H1 (cell line): ENCODE data around the gene TYSND1.

Experiments
- FOSL1 ChIP-seq: IDR thresholded peaks from 2 replicates; pipeline ENCODE4 v1.6.1; 2011; ENCODE audit warnings: mild to moderate bottlenecking, low read depth, low read length, moderate library complexity; ENCODE audit not compliant: insufficient read depth
- GTF2F1 ChIP-seq: IDR thresholded peaks from 2 replicates; pipeline ENCODE4 v1.6.1; 2012; ENCODE audit warnings: low read depth, low read length, improper control_type of control experiment, borderline replicate concordance
- HDAC6 ChIP-seq: IDR thresholded peaks from one replicate; pipeline ENCODE4 v1.7.1; 2012; ENCODE audit warnings: low read depth, mild to moderate bottlenecking, inconsistent platforms, low read length, moderate library complexity
- POLR2A ChIP-seq, 2 experiments: IDR thresholded peaks; 1 replicate in 1 of 2; 2 replicates in 1 of 2; pipeline ENCODE4 v1.6.1; 2011; ENCODE audit warnings: low read depth in 2 of 2, low read length in 2 of 2, mild to moderate bottlenecking in 2 of 2; ENCODE audit errors: control extremely low read depth in 1 of 2
- POLR2AphosphoS5 ChIP-seq: IDR thresholded peaks from 2 replicates; pipeline ENCODE4 v1.6.1; 2011; ENCODE audit warnings: low read depth, low read length
- SP1 ChIP-seq: IDR thresholded peaks from 2 replicates; pipeline ENCODE4 v1.6.1; 2011; ENCODE audit warnings: low read depth, low read length
- SUZ12 ChIP-seq: fragments of 200-600 bp; sonication (generic); IDR thresholded peaks from 2 replicates; pipeline ENCODE4 v1.6.1; 2012; ENCODE audit warnings: mild to moderate bottlenecking, inconsistent platforms, low read length, moderate library complexity, mixed read lengths
- YY1 ChIP-seq: IDR thresholded peaks from 2 replicates; pipeline ENCODE4 v1.6.1; 2011; ENCODE audit warnings: low read depth, mild to moderate bottlenecking, low read length
- ZNF274 ChIP-seq: IDR thresholded peaks from 2 replicates; pipeline ENCODE4 v1.7.0; 2012; ENCODE audit warnings: low read length, borderline replicate concordance; ENCODE audit errors: extremely low read depth
- TF ChIP-seq, protein P1 (sequence below): IDR thresholded peaks from 2 replicates; pipeline ENCODE4 v1.6.1; 2012; ENCODE audit warnings: inconsistent platforms
- TF ChIP-seq, protein P2 (sequence below): IDR thresholded peaks from 2 replicates; pipeline ENCODE4 v1.6.1; 2011; ENCODE audit warnings: low read depth, mild to moderate bottlenecking, low read length; ENCODE audit not compliant: insufficient read depth
- TF ChIP-seq, protein P3 (sequence below), 3 experiments: IDR thresholded peaks; 1 replicate in 2 of 3; 2 replicates in 1 of 3; pipeline versions ENCODE4 v1.5.1 to v1.6.1; 2011; ENCODE audit warnings: low read length in 3 of 3, mild to moderate bottlenecking in 3 of 3, inconsistent platforms in 2 of 3, low read depth in 1 of 3, moderate library complexity in 1 of 3; ENCODE audit not compliant: insufficient read depth in 1 of 3; ENCODE audit errors: control extremely low read depth in 1 of 3

DNA sequence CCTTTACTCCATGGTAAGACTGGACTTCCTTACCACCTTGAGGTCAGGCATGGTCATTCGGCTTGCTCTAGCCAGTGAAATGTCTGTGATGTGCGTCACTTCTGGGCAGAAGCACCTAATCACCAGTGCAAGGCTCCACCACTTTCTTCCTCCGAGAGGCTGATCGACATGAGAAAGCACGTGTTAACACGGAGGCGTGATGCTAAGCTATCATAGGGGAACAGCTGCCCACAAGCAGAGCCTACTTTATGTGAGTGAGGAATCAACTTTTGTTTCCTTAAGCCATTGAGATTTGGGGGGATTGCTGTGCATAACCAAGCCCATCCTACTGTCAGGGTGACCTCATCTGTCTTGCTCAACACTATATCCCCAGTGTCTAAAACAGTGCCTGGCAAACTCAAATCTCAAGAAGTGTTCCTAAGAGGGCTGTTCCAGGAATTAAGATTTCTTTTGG is 46.9 kb upstream of the TYSND1 start:
- TF ChIP-seq, protein P1, sequence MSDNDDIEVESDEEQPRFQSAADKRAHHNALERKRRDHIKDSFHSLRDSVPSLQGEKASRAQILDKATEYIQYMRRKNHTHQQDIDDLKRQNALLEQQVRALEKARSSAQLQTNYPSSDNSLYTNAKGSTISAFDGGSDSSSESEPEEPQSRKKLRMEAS = no peak
- TF ChIP-seq YY1 = no peak
- TF ChIP-seq SP1 = no peak
- TF ChIP-seq, protein P2, sequence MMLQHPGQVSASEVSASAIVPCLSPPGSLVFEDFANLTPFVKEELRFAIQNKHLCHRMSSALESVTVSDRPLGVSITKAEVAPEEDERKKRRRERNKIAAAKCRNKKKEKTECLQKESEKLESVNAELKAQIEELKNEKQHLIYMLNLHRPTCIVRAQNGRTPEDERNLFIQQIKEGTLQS = no peak
- TF ChIP-seq ZNF274 = no peak
- TF ChIP-seq POLR2AphosphoS5 = no peak
- TF ChIP-seq POLR2A (IDR thresholded peaks at IDR 0.05; ENCODE audit: control extremely low read depth in 1 of 2, low read depth in 2 of 2, low read length in 2 of 2) = no peak
- TF ChIP-seq, protein P3, sequence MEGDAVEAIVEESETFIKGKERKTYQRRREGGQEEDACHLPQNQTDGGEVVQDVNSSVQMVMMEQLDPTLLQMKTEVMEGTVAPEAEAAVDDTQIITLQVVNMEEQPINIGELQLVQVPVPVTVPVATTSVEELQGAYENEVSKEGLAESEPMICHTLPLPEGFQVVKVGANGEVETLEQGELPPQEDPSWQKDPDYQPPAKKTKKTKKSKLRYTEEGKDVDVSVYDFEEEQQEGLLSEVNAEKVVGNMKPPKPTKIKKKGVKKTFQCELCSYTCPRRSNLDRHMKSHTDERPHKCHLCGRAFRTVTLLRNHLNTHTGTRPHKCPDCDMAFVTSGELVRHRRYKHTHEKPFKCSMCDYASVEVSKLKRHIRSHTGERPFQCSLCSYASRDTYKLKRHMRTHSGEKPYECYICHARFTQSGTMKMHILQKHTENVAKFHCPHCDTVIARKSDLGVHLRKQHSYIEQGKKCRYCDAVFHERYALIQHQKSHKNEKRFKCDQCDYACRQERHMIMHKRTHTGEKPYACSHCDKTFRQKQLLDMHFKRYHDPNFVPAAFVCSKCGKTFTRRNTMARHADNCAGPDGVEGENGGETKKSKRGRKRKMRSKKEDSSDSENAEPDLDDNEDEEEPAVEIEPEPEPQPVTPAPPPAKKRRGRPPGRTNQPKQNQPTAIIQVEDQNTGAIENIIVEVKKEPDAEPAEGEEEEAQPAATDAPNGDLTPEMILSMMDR (IDR thresholded peaks at IDR 0.05; ENCODE audit: control extremely low read depth in 1 of 3, insufficient read depth in 1 of 3, low read depth in 1 of 3, low read length in 3 of 3) = no peak
- no peak for TF ChIP-seq HDAC6
- TF ChIP-seq SUZ12 = no peak
- TF ChIP-seq FOSL1 = no peak
- TF ChIP-seq GTF2F1 = no peak
